D721Med (cell line): ENCODE measurements around the gene PHACTR3.
"Not testable (repeated sequence)": the region's sequence is repeated elsewhere in the genome, so short reads cannot be mapped to it uniquely, and the experiment has no call there.

Source experiments
- DNase-seq: peaks from one replicate; pipeline ENCODE4 v3.0.0; 2011; ENCODE audit warnings: low spot score; ENCODE audit not compliant: insufficient read length
- FAIRE-seq: peaks from 2 replicates; lab custom pipeline; 2011; peaks lifted over from hg19 to GRCh38; lab: Jason Lieb, UNC
- TF ChIP-seq, protein P1 (sequence below): IDR thresholded peaks from 2 replicates; pipeline ENCODE4 v1.5.1; 2012; ENCODE audit warnings: mild to moderate bottlenecking, control low read depth; ENCODE audit not compliant: insufficient read depth; ENCODE audit errors: missing control alignments

PHACTR3 gene

DNA sequence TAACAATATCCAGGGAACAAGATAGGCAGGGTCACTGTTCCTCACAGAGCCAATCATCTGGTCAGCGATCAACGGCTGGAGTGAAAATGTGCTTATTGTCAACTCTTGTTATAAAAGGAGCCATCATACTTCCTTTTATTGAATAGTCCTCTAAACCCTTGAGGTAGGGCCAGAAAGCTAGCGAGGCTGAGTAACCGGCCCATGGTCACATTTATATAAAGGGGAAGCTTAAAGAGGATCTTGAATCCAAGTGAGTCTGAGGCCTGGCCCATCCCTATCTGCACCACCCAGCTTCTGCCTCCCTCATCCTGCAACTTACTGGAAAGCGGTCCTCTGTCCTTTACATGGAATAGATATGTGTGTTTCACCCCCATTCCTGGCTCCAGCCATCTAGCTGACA lies 9.5 kb downstream of the PHACTR3 start:
- DNase-seq (no peak), FAIRE-seq (no peak)
- TF ChIP-seq, protein P1, sequence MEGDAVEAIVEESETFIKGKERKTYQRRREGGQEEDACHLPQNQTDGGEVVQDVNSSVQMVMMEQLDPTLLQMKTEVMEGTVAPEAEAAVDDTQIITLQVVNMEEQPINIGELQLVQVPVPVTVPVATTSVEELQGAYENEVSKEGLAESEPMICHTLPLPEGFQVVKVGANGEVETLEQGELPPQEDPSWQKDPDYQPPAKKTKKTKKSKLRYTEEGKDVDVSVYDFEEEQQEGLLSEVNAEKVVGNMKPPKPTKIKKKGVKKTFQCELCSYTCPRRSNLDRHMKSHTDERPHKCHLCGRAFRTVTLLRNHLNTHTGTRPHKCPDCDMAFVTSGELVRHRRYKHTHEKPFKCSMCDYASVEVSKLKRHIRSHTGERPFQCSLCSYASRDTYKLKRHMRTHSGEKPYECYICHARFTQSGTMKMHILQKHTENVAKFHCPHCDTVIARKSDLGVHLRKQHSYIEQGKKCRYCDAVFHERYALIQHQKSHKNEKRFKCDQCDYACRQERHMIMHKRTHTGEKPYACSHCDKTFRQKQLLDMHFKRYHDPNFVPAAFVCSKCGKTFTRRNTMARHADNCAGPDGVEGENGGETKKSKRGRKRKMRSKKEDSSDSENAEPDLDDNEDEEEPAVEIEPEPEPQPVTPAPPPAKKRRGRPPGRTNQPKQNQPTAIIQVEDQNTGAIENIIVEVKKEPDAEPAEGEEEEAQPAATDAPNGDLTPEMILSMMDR, result no peak

DNA sequence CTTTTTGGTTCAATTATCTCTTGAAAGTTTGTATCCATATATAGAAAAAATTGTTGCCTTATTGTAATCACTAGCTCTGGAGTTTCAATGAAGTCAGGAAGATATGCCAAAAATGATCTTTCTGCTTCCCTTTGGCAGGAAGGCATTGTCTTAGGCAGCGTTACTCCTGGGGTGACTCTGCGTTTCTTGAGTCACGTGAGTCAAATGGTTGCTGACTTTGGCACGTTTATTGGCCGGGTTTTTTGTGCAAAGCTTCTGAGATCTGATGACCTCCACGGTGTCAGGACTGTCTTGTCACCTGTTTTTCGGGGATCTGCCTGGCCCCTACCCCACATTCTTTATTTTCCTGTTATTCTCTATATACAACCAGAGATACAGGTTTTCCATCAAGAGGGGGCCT lies 10.4 kb downstream of the PHACTR3 start:
- no peak for FAIRE-seq
- DNase-seq, result no peak
- TF ChIP-seq, protein P1, result no peak

DNA sequence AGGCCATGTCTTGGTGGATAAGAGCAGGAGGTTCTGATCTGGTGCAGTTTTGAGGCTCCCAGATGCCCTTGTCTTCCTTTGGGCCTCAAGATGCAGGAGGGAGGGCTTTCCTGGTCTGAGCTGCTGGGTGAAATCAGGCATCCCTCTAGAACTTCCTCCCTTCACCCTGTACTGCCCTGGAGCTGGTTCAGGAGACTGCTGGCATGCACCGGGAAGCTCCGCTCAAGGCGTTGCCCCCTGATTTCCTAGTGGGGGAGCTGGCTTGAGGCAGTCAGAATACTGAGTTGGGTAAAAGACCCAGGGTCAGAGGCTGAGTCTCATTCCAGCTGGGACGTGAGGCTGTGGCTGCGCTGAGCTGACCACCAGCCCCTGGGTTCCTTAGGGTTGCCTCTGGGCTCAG lies 12.0 kb downstream of the PHACTR3 start:
- FAIRE-seq, result no peak
- TF ChIP-seq, protein P1, result no peak
- DNase-seq, result no peak

DNA sequence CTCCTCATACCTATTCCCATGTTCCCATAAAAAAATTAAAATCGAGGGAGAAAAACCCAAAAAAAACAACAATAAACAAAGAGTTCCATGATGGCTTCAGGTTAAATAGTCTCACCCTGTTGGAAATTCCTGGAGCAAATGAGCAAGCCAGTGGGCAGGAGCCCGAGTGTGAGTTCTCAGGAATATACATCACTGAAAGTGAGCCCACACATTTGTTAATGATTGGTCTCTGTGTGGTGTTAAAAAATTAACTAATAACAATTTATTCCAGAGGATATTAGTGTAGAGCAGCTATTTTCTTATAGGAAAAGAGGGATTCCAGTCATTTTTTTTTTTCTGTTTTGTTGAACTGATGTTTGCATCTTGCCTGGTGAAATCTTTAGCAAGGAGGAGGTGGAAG lies 12.9 kb downstream of the PHACTR3 start:
- FAIRE-seq, result no peak
- TF ChIP-seq, protein P1, result no peak

DNA sequence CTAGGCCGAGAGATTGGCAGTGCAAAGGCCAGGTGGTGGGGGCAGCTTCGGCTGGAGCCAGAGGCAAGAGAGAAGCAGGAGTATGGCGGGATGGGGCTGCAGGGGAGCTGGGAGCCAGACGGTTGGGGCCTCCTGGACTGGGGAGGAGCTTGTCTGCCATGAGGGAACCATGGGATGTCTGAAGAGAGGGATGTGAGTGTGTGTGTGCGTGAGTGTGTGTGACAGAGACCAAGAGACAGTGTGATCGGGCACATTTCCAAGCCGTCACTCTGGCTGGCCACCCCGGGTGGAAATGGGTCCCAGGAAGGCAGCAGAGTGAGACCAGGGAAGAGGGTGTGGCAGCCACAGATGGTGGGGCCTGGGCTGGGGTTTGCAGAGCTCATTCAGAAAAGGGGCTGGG lies 13.8 kb downstream of the PHACTR3 start:
- FAIRE-seq (no peak), DNase-seq (no peak)
- TF ChIP-seq, protein P1, result no peak

More for the DNA sequence above, 12.9 kb downstream of the PHACTR3 start:
- no peak for DNase-seq

DNA sequence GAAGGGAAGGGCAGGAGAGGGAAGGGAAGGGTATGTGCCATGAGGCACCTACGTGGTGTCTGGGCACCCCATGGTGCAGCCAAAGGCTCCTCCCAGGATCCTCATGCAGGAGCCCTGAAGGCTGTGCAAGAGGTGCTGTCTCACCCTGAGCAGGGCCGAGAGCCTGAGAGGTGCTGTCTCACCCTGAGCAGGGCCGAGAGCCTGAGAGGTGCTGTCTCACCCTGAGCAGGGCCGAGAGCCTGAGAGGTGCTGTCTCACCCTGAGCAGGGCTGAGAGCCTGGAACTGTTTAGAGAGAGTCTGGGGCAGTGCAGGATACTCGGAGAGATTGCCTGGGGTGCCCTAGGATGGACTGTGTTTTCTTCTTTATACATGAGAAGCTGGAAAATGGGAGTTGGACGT lies 14.2 kb downstream of the PHACTR3 start:
- not testable (repeated sequence) for FAIRE-seq, DNase-seq

DNA sequence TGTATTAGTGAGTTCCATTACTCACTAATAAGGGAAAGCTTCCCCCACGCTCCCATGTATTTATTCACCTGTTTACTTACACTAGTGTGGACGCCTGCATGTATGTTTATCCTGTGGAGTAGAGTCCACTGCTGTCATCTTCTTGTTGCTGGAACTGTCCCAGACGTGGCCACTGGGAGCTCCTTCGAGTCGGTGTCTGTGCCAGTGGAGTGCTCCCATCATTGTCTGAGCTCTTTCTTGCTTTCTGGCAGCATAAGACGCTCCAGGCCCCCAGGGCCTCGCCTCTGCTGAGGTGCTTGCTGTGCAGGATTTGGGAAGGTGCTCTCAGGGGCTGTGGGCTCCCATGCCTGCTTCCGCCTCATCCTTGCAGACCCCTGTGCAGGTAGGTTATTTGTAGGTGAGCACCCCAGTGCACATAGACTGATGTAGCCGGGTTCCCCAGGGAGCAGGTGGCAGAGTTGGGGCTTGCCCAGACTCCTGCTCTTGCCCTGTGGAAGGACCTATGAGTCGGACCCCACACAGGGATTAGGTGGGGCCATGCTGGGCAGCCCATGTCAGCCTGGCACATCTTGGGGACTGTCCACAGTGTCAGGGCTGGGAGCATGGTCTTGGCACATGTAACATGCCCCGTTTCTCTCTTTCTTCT lies 16.6 kb downstream of the PHACTR3 start:
- DNase-seq (no peak), FAIRE-seq (no peak)
- TF ChIP-seq, protein P1, result no peak

DNA sequence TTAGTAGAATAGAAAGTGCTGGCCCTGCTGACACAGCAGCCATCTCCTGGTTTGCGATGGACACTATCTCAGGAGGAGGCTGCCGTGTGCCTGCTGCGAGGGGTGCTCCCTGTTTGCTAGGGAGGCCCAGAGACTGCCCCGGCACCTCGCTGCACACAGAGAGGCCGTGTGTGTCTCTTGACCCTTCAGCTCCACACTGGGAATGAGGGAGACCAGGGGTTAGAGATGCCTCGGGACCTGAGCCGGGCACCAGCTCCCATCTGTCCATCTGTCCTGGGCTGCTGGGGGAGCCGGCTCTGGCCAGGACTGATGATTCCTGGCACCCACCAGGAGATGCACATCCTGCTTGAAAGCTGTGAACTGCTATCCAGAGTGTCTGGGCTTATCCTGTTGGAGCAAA lies 18.2 kb downstream of the PHACTR3 start:
- TF ChIP-seq, protein P1, result no peak
- DNase-seq (no peak), FAIRE-seq (no peak)
